Measurements from ENCODE around the gene SWT1. TPM values are rescaled to one million over a fixed set of nuclear protein-coding genes. Genes with fewer than 3 reads are reported as not detected.
A peak's percentile ranks its signal among the peaks of the same experiment; 100 is the strongest.

The SWT1 gene
- total RNA-seq, 3 donors from 2014 or later (not counting 1 experiment from before 2014, with no cell fraction given): 4.0 to 5.3 (median 5.1) TPM

- WGBS (ENCODE audit: insufficient coverage): 94% methylated on average over 2 of the region's 3 CpGs
- H3K27ac Mint-ChIP-seq: peak overlapping the region; percentile 30 to 77
- TF ChIP-seq CTCF (IDR thresholded peaks at IDR 0.05): no peak
- Histone ChIP-seq H3K27me3 (ENCODE audit: control insufficient read depth, insufficient read depth, low read length) (no peaks in the 10 kb centered on the region), H3K9me3 (ENCODE audit: control insufficient read depth, insufficient read depth, low read length) (no peaks in the 10 kb centered on the region), H3K4me3 (ENCODE audit: low read length) (no peak overlapping the region), H3K4me1 (ENCODE audit: control insufficient read depth, insufficient read depth, low read length) (peaks cover 3% of the 10 kb centered on the region), H3K27ac (ENCODE audit: low read length) (no peak overlapping the region), H3K36me3 (ENCODE audit: control insufficient read depth, insufficient read depth, low read length) (peaks cover 99% of the 10 kb centered on the region)
- intact Hi-C loops (cut with micrococcal nuclease): no loop called here
- DNase-seq: no peak
- peaks cover 57% of the 10 kb centered on the region for H3K36me3 Mint-ChIP-seq
- peak in 1 of 3 donors; percentile 21 for ATAC-seq
- H3K27me3 Mint-ChIP-seq (ENCODE audit: low read depth in 2 of 2): no peaks in the 10 kb centered on the region
- H3K9me3 Mint-ChIP-seq: no peaks in the 10 kb centered on the region
- peak overlapping the region; percentile 35 for H3K4me3 Mint-ChIP-seq
- H3K4me1 Mint-ChIP-seq: peaks cover 12 to 47% of the 10 kb centered on the region in 2 donors
Measured at GRCh38 chr1:185305419-185305818, 148.5 kb downstream of the SWT1 start.

GRCh38 chr1:185308126-185308525 lies 151.2 kb downstream of the SWT1 start:
- peaks cover 35 to 72% of the 10 kb centered on the region in 2 donors for H3K4me1 Mint-ChIP-seq

GRCh38 chr1:185309566-185309965 lies 152.6 kb downstream of the SWT1 start:
- no peaks in the 10 kb centered on the region for H3K27me3 ChIP-seq (ENCODE audit: control insufficient read depth, insufficient read depth, low read length)
- no peak overlapping the region for H3K27ac ChIP-seq (ENCODE audit: low read length)
- Mint-ChIP-seq H3K9me3 (no peaks in the 10 kb centered on the region), H3K36me3 (peaks cover 42% of the 10 kb centered on the region), H3K4me3 (peak overlapping the region; percentile 21), H3K27me3 (ENCODE audit: low read depth in 2 of 2) (no peaks in the 10 kb centered on the region), H3K27ac (peak overlapping the region in 1 of 2 donors; percentile 99), H3K4me1 (peaks cover 44 to 73% of the 10 kb centered on the region in 2 donors)
- WGBS (ENCODE audit: insufficient coverage): 40% methylated on average over 1 of the region's 2 CpGs
- H3K9me3 ChIP-seq (ENCODE audit: control insufficient read depth, insufficient read depth, low read length): no peaks in the 10 kb centered on the region
- intact Hi-C loops (cut with micrococcal nuclease): no loop called here
- ATAC-seq: no peak
- TF ChIP-seq CTCF (IDR thresholded peaks at IDR 0.05): no peak
- peaks cover 68% of the 10 kb centered on the region for H3K36me3 ChIP-seq (ENCODE audit: control insufficient read depth, insufficient read depth, low read length)
- H3K4me1 ChIP-seq (ENCODE audit: control insufficient read depth, insufficient read depth, low read length): peaks cover 12% of the 10 kb centered on the region
- H3K4me3 ChIP-seq (ENCODE audit: low read length): no peak overlapping the region
- DNase-seq: no peak

More at GRCh38 chr1:185308126-185308525, 151.2 kb downstream of the SWT1 start:
- H3K4me1 ChIP-seq (ENCODE audit: control insufficient read depth, insufficient read depth, low read length): peaks cover 12% of the 10 kb centered on the region
- 95% methylated on average over 1 of the region's 1 CpG for WGBS (ENCODE audit: insufficient coverage)
- peaks cover 50% of the 10 kb centered on the region for H3K36me3 Mint-ChIP-seq
- peak overlapping the region; percentile 54 for H3K4me3 Mint-ChIP-seq
- no peaks in the 10 kb centered on the region for H3K27me3 ChIP-seq (ENCODE audit: control insufficient read depth, insufficient read depth, low read length)
- H3K9me3 Mint-ChIP-seq: no peaks in the 10 kb centered on the region
- H3K36me3 ChIP-seq (ENCODE audit: control insufficient read depth, insufficient read depth, low read length): peaks cover 83% of the 10 kb centered on the region
- H3K27ac ChIP-seq (ENCODE audit: low read length): no peak overlapping the region
- peak overlapping the region; percentile 60 to 77 for H3K27ac Mint-ChIP-seq
- H3K27me3 Mint-ChIP-seq (ENCODE audit: low read depth in 2 of 2): no peaks in the 10 kb centered on the region
- H3K9me3 ChIP-seq (ENCODE audit: control insufficient read depth, insufficient read depth, low read length): no peaks in the 10 kb centered on the region
- no peak for DNase-seq
- ATAC-seq: no peak
- intact Hi-C loops (cut with micrococcal nuclease): no loop called here
- H3K4me3 ChIP-seq (ENCODE audit: low read length): no peak overlapping the region
- TF ChIP-seq CTCF (IDR thresholded peaks at IDR 0.05): no peak

GRCh38 chr1:185311589-185312225 lies 154.7 kb downstream of the SWT1 start:
- no peaks in the 10 kb centered on the region for H3K9me3 Mint-ChIP-seq
- H3K36me3 Mint-ChIP-seq: peaks cover 21% of the 10 kb centered on the region
- H3K9me3 ChIP-seq (ENCODE audit: control insufficient read depth, insufficient read depth, low read length): no peaks in the 10 kb centered on the region
- H3K4me3 ChIP-seq (ENCODE audit: low read length): no peak overlapping the region
- peak overlapping the region; percentile 95 for H3K4me3 Mint-ChIP-seq
- H3K36me3 ChIP-seq (ENCODE audit: control insufficient read depth, insufficient read depth, low read length): peaks cover 48% of the 10 kb centered on the region
- H3K27me3 Mint-ChIP-seq (ENCODE audit: low read depth in 2 of 2): no peaks in the 10 kb centered on the region
- peaks cover 57 to 76% of the 10 kb centered on the region in 2 donors for H3K4me1 Mint-ChIP-seq
- TF ChIP-seq CTCF (IDR thresholded peaks at IDR 0.05): no peak
- peak overlapping the region; percentile 57 to 99 for H3K27ac Mint-ChIP-seq
- H3K27me3 ChIP-seq (ENCODE audit: control insufficient read depth, insufficient read depth, low read length): no peaks in the 10 kb centered on the region
- peaks cover 12% of the 10 kb centered on the region for H3K4me1 ChIP-seq (ENCODE audit: control insufficient read depth, insufficient read depth, low read length)
- no peak overlapping the region for H3K27ac ChIP-seq (ENCODE audit: low read length)
- intact Hi-C loops (cut with micrococcal nuclease): loop anchor here (10.0 kb wide), 2 partner anchors 467 to 1063 kb away; partner anchors contain the start of genes ODR4 and TPR
- ATAC-seq (no peak), DNase-seq (no peak)
